HepG2 (cell line): Measurements from ENCODE around the gene ZNF394. TPM values are rescaled to one million over a fixed set of nuclear protein-coding genes. Genes with fewer than 3 reads are reported as not detected.

Experiments
- MAFG ChIP-seq: sonication (generic); formaldehyde crosslinking; IDR thresholded peaks from 2 replicates; pipeline ENCODE4 v1.5.1; 2020; ENCODE audit warnings: mild to moderate bottlenecking, missing genetic modification reagents
- NFATC3 ChIP-seq: sonication (generic); formaldehyde crosslinking; IDR thresholded peaks from 2 replicates; pipeline ENCODE4 v1.5.1; 2020; ENCODE audit warnings: mild to moderate bottlenecking, missing genetic modification reagents
- NFIB ChIP-seq: sonication (generic); formaldehyde crosslinking; IDR thresholded peaks from 2 replicates; pipeline ENCODE4 v1.9.0; 2021; ENCODE audit warnings: missing genetic modification reagents, mild to moderate bottlenecking, borderline replicate concordance
- PAF1 ChIP-seq: IDR thresholded peaks from 2 replicates; pipeline ENCODE4 v1.6.1; 2016; ENCODE audit warnings: missing genetic modification reagents, missing compliant biosample characterization
- POLR2AphosphoS5 ChIP-seq: IDR thresholded peaks from 2 replicates; pipeline ENCODE4 v1.6.1; 2012; ENCODE audit warnings: low read depth, low read length
- SIX1 ChIP-seq: sonication (generic); formaldehyde crosslinking; IDR thresholded peaks from 2 replicates; pipeline ENCODE4 v1.4.0; 2020; ENCODE audit warnings: missing genetic modification reagents, borderline replicate concordance
- TMF1 ChIP-seq: sonication (generic); formaldehyde crosslinking; IDR thresholded peaks from 2 replicates; pipeline ENCODE4 v1.8.1; 2022; ENCODE audit warnings: low read depth, missing genetic modification reagents
- ZNF552 ChIP-seq: sonication (generic); formaldehyde crosslinking; IDR thresholded peaks from 2 replicates; pipeline ENCODE4 v1.9.0; 2022; ENCODE audit warnings: missing genetic modification reagents, mild to moderate bottlenecking, borderline replicate concordance
- ZNF572 ChIP-seq: sonication (generic); formaldehyde crosslinking; IDR thresholded peaks from 2 replicates; pipeline ENCODE4 v1.5.1; 2020; ENCODE audit warnings: mild to moderate bottlenecking, missing genetic modification reagents
- ZNF670 ChIP-seq: sonication (generic); formaldehyde crosslinking; IDR thresholded peaks from 2 replicates; pipeline ENCODE4 v1.8.0; 2022; ENCODE audit warnings: mild to moderate bottlenecking, missing genetic modification reagents, borderline replicate concordance
- ZNF747 ChIP-seq: sonication (generic); formaldehyde crosslinking; IDR thresholded peaks from 2 replicates; pipeline ENCODE4 v1.8.1; 2023; ENCODE audit warnings: missing genetic modification reagents, mild to moderate bottlenecking, borderline replicate concordance
- ZNF773 ChIP-seq: sonication (generic); formaldehyde crosslinking; IDR thresholded peaks from 2 replicates; pipeline ENCODE4 v1.4.0; 2020; ENCODE audit warnings: missing genetic modification reagents, borderline replicate concordance
- ZNF879 ChIP-seq: sonication (generic); formaldehyde crosslinking; IDR thresholded peaks from 2 replicates; pipeline ENCODE4 v1.8.1; 2023; ENCODE audit warnings: missing genetic modification reagents
- ZSCAN31 ChIP-seq: sonication (generic); formaldehyde crosslinking; IDR thresholded peaks from 2 replicates; pipeline ENCODE4 v1.5.0; 2020; ENCODE audit warnings: low read depth, mild to moderate bottlenecking, missing genetic modification reagents
- polyA plus RNA-seq, 8 experiments: library from polyadenylated mRNA; depleted of rRNA in 3 of 8; stranded (reverse) in 7 of 8; unstranded in 1 of 8; fragments of >200 nt; fragmentation: Illumina TruSeq in 4 of 8; extraction: Trizol in 4 of 8; gene quantifications; 2 replicates each; pipeline versions ENCODE4 v1.2.1 to v1.2.3, GENCODE V29; 2011 to 2016; ENCODE audit warnings: low read depth in 4 of 8, missing spikeins in 1 of 8, mixed read lengths in 1 of 8; ENCODE audit not compliant: insufficient read depth in 1 of 8
- total RNA-seq, 5 experiments: library from RNA; depleted of rRNA; stranded (reverse); fragments of >200 nt; fragmentation: Illumina TruSeq; extraction: Trizol; gene quantifications; 2 replicates each; pipeline ENCODE4 v1.2.3, GENCODE V29; 2016; ENCODE audit warnings: low read depth in 1 of 5
- TF ChIP-seq, protein P1 (sequence below): sonication (generic); formaldehyde crosslinking; IDR thresholded peaks from 2 replicates; pipeline ENCODE4 v1.9.0; 2021; ENCODE audit warnings: missing genetic modification reagents, mild to moderate bottlenecking, borderline replicate concordance
- TF ChIP-seq, protein P2 (sequence below): sonication (generic); formaldehyde crosslinking; conservative IDR thresholded peaks from 2 replicates; pipeline ENCODE4 v1.4.0; 2020; ENCODE audit warnings: mild to moderate bottlenecking, missing genetic modification reagents, moderate library complexity
- TF ChIP-seq, protein P3 (sequence below): IDR thresholded peaks from 2 replicates; pipeline ENCODE4 v1.6.1; 2016; ENCODE audit warnings: control low read depth
- TF ChIP-seq, protein P4 (sequence below): sonication (generic); formaldehyde crosslinking; IDR thresholded peaks from 2 replicates; pipeline ENCODE4 v1.5.1; 2020; ENCODE audit warnings: missing genetic modification reagents, mild to moderate bottlenecking, borderline replicate concordance
- TF ChIP-seq, protein P5 (sequence below): sonication (generic); formaldehyde crosslinking; IDR thresholded peaks from 2 replicates; pipeline ENCODE4 v1.8.0; 2022; ENCODE audit warnings: missing genetic modification reagents, mild to moderate bottlenecking, inconsistent platforms, borderline replicate concordance

ZNF394 gene
- total and polyA plus RNA-seq, 2 of the 13 experiments (the other 11 are each of a cell fraction or from before 2014, with no cell fraction given), result 7.8 to 19.6 TPM

DNA sequence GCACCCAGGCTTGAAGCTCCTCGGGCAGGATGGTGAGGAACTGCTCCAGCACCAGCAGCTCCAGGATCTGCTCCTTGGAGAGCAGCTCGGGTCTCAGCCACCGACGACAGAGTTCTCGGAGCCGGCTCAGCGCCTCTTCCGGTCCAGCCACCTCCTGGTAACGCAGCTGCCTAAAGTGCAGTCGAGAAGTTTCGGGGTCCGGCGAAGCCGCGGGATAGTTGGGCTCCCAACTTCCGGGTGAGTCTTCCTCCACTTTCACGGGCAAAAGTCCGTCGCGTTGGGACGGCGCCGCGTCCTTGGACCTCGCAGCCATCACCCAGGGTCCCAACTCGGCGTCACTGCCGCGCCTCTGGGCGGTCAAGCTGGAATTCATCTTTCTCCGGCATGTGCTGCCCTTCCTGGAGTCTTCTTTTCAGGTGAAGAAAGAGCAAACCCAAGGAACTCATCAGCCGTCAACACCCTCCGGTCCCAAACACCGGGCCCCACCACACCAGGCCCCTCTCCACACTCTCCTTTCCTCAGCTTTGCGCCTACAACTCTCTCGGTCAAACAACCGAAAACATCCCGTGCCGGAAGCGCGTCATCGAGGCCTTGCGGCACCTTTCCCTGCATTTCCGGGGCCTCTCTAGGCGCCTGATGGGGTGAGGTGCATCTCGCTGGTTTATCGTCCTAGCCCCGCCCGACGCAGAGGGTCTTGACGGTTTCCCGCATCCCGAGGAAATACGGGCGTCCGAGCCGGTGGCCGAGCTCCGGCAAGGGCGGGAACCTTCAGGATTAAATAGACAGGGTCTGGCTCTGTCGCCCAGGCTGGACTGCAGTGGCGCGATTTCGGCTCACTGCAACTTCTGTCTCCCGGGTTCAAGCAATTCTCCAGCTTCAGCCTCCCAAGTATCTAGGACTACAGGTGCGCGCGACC is at the start of gene ZNF394 (continued):
- TF ChIP-seq, protein P1, sequence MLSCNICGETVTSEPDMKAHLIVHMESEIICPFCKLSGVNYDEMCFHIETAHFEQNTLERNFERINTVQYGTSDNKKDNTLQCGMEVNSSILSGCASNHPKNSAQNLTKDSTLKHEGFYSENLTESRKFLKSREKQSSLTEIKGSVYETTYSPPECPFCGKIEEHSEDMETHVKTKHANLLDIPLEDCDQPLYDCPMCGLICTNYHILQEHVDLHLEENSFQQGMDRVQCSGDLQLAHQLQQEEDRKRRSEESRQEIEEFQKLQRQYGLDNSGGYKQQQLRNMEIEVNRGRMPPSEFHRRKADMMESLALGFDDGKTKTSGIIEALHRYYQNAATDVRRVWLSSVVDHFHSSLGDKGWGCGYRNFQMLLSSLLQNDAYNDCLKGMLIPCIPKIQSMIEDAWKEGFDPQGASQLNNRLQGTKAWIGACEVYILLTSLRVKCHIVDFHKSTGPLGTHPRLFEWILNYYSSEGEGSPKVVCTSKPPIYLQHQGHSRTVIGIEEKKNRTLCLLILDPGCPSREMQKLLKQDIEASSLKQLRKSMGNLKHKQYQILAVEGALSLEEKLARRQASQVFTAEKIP, result no peak
- TF ChIP-seq MAFG (CRISPR knock-in tag) (no peak), ZNF879 (0 out of 2 replicates have a peak, but pooled peaks have one; percentile 57), ZNF552 (no peak), POLR2AphosphoS5 (peak; percentile 91), NFATC3 (no peak), ZNF747 (CRISPR knock-in tag) (peak; percentile 89; the same call in 1 of the 2 replicates), NFIB (CRISPR knock-in tag) (no peak), SIX1 (CRISPR knock-in tag) (0 out of 2 replicates have a peak, but pooled peaks have one; percentile 16), ZNF572 (CRISPR knock-in tag) (peak; percentile 85; the same call in 1 of the 2 replicates), ZNF670 (CRISPR knock-in tag) (peak; percentile 68; the same call in 1 of the 2 replicates), TMF1 (CRISPR knock-in tag) (peak; percentile 57; the same call in 1 of the 2 replicates), PAF1 (CRISPR knock-in tag) (no peak), ZSCAN31 (CRISPR knock-in tag) (0 out of 2 replicates have a peak, but pooled peaks have one; percentile 59), ZNF773 (CRISPR knock-in tag) (no peak)
- TF ChIP-seq, protein P2, sequence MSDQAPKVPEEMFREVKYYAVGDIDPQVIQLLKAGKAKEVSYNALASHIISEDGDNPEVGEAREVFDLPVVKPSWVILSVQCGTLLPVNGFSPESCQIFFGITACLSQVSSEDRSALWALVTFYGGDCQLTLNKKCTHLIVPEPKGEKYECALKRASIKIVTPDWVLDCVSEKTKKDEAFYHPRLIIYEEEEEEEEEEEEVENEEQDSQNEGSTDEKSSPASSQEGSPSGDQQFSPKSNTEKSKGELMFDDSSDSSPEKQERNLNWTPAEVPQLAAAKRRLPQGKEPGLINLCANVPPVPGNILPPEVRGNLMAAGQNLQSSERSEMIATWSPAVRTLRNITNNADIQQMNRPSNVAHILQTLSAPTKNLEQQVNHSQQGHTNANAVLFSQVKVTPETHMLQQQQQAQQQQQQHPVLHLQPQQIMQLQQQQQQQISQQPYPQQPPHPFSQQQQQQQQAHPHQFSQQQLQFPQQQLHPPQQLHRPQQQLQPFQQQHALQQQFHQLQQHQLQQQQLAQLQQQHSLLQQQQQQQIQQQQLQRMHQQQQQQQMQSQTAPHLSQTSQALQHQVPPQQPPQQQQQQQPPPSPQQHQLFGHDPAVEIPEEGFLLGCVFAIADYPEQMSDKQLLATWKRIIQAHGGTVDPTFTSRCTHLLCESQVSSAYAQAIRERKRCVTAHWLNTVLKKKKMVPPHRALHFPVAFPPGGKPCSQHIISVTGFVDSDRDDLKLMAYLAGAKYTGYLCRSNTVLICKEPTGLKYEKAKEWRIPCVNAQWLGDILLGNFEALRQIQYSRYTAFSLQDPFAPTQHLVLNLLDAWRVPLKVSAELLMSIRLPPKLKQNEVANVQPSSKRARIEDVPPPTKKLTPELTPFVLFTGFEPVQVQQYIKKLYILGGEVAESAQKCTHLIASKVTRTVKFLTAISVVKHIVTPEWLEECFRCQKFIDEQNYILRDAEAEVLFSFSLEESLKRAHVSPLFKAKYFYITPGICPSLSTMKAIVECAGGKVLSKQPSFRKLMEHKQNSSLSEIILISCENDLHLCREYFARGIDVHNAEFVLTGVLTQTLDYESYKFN (CRISPR knock-in tag), result no peak
- TF ChIP-seq, protein P3, sequence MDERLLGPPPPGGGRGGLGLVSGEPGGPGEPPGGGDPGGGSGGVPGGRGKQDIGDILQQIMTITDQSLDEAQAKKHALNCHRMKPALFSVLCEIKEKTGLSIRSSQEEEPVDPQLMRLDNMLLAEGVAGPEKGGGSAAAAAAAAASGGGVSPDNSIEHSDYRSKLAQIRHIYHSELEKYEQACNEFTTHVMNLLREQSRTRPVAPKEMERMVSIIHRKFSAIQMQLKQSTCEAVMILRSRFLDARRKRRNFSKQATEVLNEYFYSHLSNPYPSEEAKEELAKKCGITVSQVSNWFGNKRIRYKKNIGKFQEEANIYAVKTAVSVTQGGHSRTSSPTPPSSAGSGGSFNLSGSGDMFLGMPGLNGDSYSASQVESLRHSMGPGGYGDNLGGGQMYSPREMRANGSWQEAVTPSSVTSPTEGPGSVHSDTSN (CRISPR knock-in tag), result no peak
- TF ChIP-seq, protein P4, sequence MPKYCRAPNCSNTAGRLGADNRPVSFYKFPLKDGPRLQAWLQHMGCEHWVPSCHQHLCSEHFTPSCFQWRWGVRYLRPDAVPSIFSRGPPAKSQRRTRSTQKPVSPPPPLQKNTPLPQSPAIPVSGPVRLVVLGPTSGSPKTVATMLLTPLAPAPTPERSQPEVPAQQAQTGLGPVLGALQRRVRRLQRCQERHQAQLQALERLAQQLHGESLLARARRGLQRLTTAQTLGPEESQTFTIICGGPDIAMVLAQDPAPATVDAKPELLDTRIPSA (CRISPR knock-in tag), result no peak
- TF ChIP-seq, protein P5, sequence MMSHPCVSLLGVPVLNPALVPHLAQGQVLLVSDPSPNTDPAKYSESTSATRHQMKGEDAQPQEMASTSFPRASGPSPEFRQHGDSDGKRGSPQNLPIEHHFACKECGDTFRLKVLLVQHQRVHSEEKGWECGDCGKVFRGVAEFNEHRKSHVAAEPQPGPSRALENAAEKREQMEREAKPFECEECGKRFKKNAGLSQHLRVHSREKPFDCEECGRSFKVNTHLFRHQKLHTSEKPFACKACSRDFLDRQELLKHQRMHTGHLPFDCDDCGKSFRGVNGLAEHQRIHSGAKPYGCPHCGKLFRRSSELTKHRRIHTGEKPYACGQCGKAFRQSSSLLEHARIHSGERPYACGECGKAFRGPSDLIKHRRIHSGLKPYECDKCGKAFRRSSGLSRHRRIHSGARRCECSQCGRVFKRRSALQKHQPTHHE (CRISPR knock-in tag), result no peak
